GM18907 (cell line): ENCODE measurements around the gene ASB7.
"Not testable (repeated sequence)": the region's sequence is repeated elsewhere in the genome, so short reads cannot be mapped to it uniquely, and the experiment has no call there.

Experiments
- ATAC-seq: cut with Tn5 transposase; IDR thresholded peaks from one replicate; pipeline ENCODE4 v1.9.1; 2021; ENCODE audit warnings: mild to moderate bottlenecking, moderate library complexity; ENCODE audit not compliant: unreplicated experiment

ASB7 gene

GRCh38 chr15:100602064-100602822 lies at the start of gene ASB7, which contains the start of gene LINS1:
ASB7 (plus strand) TSS chr15:100602589; CDS start chr15:100612217, 9,628 bp downstream.
LINS1 (minus strand) TSS chr15:100602184; CDS start chr15:100580842, 21,342 bp downstream.
- ATAC-seq: peak; percentile 90

GRCh38 chr15:100553468-100553867 lies 48.9 kb upstream of the ASB7 start:
- ATAC-seq: no peak

GRCh38 chr15:100558771-100559254 lies 43.6 kb upstream of the ASB7 start:
- no peak for ATAC-seq

- no peak for ATAC-seq
Measured at GRCh38 chr15:100559330-100559729, 43.1 kb upstream of the ASB7 start.

GRCh38 chr15:100560323-100560722 lies 42.1 kb upstream of the ASB7 start:
- no peak for ATAC-seq

GRCh38 chr15:100565591-100565990 lies 36.8 kb upstream of the ASB7 start:
- ATAC-seq: no peak

- ATAC-seq: no peak
Measured at GRCh38 chr15:100566850-100567628, 35.4 kb upstream of the ASB7 start.

- no peak for ATAC-seq
Measured at GRCh38 chr15:100569391-100569790, 33.0 kb upstream of the ASB7 start.

- ATAC-seq: peak; percentile 13
Measured at GRCh38 chr15:100570275-100570674, 32.1 kb upstream of the ASB7 start.

GRCh38 chr15:100570735-100571313 lies 31.6 kb upstream of the ASB7 start:
- ATAC-seq: peak; percentile 79

GRCh38 chr15:100571592-100572167 lies 30.7 kb upstream of the ASB7 start:
- no peak for ATAC-seq

- no peak for ATAC-seq
Measured at GRCh38 chr15:100572362-100572983, 29.9 kb upstream of the ASB7 start.

GRCh38 chr15:100573526-100573925 lies 28.9 kb upstream of the ASB7 start:
- no peak for ATAC-seq

- no peak for ATAC-seq
Measured at GRCh38 chr15:100580414-100580813, 22.0 kb upstream of the ASB7 start.

GRCh38 chr15:100588638-100589242 lies 13.6 kb upstream of the ASB7 start:
- ATAC-seq: no peak

- not testable (repeated sequence) for ATAC-seq
Measured at GRCh38 chr15:100591163-100591562, 11.2 kb upstream of the ASB7 start.

- ATAC-seq: no peak
Measured at GRCh38 chr15:100591835-100592234, 10.6 kb upstream of the ASB7 start.

GRCh38 chr15:100592898-100593297 lies 9.5 kb upstream of the ASB7 start:
- no peak for ATAC-seq

- no peak for ATAC-seq
Measured at GRCh38 chr15:100593431-100593830, 9.0 kb upstream of the ASB7 start.

- no peak for ATAC-seq
Measured at GRCh38 chr15:100595964-100596363, 6.4 kb upstream of the ASB7 start.
